ENCODE results near the gene CCDC17.

- TF ChIP-seq CTCF (IDR thresholded peaks at IDR 0.05) (no peak), POLR2A (IDR thresholded peaks at IDR 0.05) (no peak)
These were observed 34.0 kb downstream of the CCDC17 start for GRCh38 chr1:45589861-45590260.

All from heart left ventricle (tissue), 13 donors.